ENCODE results near the gene ZSWIM5.

- TF ChIP-seq CTCF (IDR thresholded peaks at IDR 0.05; ENCODE audit: poor library complexity) (no peak), EZH2 (IDR thresholded peaks at IDR 0.05; ENCODE audit: borderline replicate concordance) (no peak), EZH2phosphoT487 (IDR thresholded peaks at IDR 0.05; ENCODE audit: low read depth, severe bottlenecking, unreplicated experiment) (no peak)
Observed at GRCh38 chr1:44973645-44974044, 232.8 kb downstream of the ZSWIM5 start.

Data from hepatocyte (in vitro differentiated cells).